HG02852 (cell line): ENCODE measurements around the gene STUB1.
A peak's percentile ranks its signal among the peaks of the same experiment; 100 is the strongest.

ENCODE experiments used
- ATAC-seq: cut with Tn5 transposase; IDR thresholded peaks from one replicate; pipeline ENCODE4 v1.9.1; 2021; ENCODE audit warnings: mild to moderate bottlenecking, moderate library complexity; ENCODE audit not compliant: unreplicated experiment

The STUB1 gene

DNA sequence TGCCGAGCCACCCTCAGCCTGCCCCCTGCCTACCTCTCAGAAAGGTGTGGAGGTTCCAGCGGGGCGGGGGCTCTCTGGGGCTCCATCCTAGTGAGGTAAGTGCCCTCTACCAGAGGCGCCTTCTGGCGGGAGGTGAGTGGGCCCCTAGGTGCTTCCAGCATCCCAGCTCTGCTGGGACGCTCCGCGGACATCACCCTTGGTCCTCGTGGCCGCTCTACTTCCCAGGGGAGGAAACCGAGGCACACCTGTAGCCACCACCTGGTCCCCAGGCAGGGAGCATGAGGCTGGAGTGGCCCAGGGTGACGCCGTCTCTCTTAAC lies 37.2 kb upstream of the STUB1 start:
- ATAC-seq, result no peak

DNA sequence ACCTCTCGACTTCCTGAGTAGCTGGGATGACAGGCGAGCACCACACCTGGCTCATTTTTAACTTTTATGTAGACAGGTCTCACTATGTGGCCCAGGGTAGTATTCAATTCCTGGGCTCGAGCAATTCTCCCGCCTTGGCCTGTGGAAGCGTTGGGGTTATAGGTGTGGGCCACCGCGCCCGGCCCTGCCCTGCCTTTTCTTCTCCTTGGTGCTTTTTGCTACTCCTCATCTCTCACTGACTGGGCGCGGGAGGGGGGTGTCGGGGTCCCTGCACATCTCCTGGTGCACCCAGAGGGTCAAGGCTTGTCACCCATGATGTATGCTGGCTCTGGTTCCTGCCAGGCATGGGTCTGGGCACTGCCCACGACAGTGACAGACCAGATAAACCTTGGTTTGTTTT lies 35.7 kb upstream of the STUB1 start:
- no peak for ATAC-seq

GRCh38 chr16:645852-646678 lies 34.1 kb upstream of the STUB1 start:
- ATAC-seq, result no peak

DNA sequence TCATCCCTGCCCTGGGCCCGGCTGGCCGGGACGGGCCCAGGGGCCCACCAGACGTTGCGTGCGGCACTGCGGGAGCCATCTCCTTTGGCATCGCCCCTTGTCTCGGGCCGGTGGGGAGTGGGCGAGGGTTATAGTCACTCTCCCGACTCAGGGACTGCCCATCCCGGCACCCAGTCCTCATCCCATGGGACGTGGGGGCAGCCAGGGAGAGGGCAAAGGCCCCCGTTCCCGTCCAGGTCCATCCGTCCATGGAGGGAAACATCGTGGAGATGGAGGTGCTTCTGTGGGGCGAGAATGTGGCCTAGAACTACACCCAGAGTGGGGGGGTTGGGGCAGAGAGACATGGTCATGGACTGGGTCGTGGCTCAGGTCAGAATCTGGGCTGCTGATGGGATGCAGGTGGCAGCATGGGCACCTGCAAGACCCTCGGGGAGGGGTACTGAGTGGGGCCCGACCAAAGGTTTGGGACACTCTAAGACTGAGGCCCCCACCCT lies 33.5 kb upstream of the STUB1 start:
- ATAC-seq, result no peak

DNA sequence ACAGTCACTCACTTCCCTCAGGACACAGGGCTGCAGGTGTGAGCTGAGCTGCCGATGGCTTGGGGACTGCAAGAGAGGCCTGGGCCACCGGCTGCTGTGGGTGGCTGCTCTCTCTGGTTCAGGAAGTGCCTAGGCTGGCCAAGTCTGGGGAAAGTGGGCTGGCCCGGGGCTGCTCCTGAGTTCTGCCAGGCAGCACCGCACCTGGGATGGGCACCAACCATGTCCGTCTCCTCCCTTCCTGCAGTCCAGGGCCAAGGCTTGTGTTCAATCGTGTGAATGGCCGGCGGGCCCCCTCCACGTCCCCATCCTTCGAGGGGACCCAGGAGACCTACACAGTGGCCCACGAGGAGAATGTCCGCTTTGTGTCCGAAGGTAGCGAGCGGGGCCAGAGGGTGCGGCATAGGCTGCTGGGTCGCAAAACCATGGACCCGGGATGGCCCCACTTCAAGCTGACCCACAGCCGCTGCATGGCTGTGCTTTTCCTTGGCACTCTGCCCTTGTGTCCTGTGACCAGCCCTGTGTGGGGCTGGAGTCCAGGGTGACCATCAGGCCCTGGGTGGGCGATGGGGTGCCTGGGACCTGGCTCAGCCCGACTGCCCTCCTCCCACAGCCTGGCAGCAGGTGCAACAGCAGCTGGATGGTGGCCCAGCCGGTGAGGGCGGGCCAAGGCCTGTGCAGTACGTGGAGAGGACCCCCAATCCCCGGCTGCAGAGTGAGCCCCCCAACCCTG lies 32.9 kb upstream of the STUB1 start:
- ATAC-seq, result no peak

GRCh38 chr16:648071-648780 lies 32.0 kb upstream of the STUB1 start:
- ATAC-seq, result no peak

DNA sequence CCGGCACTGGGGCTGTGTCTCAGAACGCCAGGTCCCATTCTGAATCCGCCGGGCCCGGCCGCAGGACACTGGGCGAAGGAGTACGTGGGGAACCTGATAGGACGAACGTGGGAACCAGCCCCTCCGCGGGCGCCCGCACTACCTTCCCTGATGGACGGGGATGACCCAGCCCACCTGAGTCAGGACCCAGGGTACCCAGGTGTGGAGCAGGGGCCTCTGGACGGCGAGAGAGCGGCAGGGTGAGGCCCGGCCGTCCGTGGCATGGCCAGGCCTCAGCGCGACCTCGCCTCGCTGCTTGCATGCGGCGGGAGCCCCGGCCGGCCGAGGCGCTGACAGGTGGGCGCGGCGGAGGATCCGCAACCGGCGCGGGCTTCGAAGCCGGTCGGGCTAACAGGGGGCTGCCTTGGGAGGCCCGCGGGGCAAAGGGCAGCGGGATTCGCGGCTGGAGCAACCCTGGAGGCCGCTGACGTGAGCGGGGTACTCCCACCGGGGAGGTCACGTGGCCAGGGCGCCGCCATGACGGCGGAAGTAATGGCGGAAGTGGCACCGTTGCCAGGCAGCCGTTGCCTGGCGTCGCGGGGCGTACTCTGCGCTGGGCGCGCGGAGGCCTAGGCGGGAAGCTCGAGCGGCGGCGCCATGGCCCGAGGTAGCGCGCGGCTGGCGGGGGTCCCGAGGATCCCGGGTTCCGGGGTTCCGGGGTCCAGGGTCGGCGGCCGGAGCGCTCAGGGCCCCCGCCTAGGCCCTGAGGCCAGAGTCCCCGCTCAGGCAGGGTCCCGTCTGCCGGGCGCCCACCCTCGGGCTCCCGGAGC lies 31.2 kb upstream of the STUB1 start, which contains the start of gene WDR90:
Gene WDR90, plus strand, starts transcription at position 585 of the 809 bp plus-strand sequence. Its CDS starts 52 bp downstream, at position 637.
- peak; percentile 80 for ATAC-seq

- peak; percentile 12 for ATAC-seq
Observed at GRCh38 chr16:649631-650030, 30.6 kb upstream of the STUB1 start.

- no peak for ATAC-seq
Observed at GRCh38 chr16:651844-652243, 28.4 kb upstream of the STUB1 start.

DNA sequence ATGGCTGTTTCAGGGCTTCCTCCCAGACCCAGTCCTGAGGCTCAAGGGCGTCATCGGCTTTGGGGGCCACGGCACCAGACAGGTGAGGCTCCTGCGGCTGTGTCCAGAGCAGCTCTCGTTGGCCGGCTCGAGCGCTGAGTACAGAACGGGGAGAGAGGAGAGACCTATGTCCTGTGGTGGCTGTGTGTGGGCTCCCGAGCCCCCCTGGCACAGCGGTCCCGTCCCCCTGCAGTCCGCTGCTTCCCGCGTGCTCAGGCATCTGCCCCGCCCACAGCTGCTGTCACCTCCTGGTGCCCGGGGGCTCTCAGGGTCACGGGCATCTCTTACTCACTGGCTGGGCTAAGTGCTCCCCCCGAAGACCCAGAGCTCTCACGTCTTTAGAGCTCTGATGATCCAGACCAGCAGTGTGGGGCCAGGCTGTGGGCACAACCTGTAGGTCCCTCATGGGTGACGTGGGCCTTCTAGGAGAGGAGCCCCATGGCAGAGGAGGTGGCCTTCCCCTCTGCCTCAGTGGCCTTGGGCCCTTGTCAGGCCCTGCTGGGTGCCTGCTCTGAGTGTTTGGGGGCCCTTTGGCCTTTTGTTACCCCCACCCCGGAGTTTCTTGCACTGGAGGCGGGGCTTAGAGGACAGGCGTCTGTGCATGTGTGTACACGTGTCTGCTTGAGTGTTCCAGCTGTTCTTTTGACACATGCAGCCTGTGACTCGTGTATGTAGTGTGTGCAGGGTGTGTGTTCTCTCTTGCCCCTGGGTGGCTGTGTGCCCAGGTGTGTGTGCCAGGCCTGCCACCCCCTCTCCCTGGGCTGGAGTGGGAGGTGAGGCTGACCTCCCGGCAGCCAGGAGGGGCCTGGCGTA lies 27.5 kb upstream of the STUB1 start:
- ATAC-seq, result no peak

DNA sequence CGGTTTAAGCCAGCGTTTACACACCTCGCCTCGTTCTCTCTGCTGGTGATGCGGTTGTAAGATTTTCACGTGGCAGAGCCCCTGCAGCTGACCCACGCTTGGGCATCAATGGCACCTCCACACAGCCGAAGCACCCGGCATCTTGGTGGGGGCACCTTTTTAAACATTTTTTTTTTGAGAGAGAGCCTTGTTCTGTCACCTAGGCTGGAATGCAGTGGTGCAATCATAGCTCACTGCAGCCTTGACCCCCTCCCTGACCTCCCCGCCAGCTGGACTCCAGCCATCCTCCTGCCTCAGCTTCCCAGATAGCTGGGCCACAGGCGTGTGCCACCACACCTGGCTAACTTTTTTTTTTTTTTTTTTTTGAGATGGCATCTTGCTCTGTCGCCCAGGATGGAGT lies 26.2 kb upstream of the STUB1 start:
- no peak for ATAC-seq

DNA sequence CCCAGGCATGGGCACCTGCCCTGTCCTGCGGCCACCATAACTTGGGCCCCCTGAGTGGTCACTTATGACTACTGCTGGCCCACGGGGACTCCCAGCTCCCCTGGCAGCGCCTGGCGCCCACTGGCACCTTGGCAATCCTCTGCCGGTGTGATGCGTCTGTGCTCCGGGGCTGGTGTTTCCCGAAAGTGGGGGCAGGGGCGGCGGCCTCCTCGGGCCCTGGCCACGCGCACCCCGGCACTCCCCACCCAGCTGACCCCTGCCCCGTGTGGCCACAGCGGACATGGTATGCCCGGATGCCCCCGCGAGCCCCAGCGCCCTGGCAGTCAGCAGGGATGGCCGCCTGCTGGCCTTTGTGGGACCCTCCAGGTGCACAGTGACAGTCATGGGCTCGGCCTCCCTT lies 22.7 kb upstream of the STUB1 start:
- ATAC-seq, result no peak

- no peak for ATAC-seq
Observed at GRCh38 chr16:658679-659571, 21.3 kb upstream of the STUB1 start.

DNA sequence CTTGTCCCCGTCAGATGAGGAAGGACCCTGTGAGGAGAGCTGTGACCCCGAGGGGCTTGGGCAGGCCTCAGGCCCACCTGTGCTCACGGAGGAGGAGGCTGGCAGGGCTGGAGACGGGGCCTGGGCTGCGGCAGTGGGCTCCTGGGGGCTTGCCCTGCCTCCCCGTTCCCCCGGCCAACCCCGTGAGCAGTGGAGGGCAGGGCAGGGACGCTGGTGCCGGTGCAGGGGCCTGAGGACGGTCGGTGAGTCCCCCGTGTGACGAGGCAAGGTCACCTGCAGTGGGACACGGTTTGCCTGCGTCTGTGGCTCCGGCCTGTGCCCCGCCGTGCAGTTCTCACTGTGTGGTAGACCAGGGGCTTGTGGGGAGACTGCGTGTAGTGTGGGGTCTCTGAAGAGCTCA lies 20.6 kb upstream of the STUB1 start:
- ATAC-seq, result no peak

DNA sequence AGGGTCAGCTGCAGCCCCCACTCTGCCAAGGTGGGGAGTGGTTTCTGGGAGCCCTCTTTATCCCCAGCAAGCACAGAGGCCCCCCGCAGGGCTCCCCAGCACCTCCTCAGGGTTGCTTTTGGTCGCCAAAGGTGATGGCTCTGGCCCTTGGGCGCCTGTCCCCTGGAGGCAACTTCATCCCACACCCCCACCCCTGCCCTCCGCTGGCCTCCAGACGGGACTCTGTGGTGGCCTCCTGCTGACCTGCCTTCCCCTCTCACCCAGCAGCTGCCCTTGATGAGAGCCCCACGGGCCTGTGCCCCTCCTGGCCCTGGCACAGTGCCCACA lies 20.1 kb upstream of the STUB1 start:
- ATAC-seq, result no peak

DNA sequence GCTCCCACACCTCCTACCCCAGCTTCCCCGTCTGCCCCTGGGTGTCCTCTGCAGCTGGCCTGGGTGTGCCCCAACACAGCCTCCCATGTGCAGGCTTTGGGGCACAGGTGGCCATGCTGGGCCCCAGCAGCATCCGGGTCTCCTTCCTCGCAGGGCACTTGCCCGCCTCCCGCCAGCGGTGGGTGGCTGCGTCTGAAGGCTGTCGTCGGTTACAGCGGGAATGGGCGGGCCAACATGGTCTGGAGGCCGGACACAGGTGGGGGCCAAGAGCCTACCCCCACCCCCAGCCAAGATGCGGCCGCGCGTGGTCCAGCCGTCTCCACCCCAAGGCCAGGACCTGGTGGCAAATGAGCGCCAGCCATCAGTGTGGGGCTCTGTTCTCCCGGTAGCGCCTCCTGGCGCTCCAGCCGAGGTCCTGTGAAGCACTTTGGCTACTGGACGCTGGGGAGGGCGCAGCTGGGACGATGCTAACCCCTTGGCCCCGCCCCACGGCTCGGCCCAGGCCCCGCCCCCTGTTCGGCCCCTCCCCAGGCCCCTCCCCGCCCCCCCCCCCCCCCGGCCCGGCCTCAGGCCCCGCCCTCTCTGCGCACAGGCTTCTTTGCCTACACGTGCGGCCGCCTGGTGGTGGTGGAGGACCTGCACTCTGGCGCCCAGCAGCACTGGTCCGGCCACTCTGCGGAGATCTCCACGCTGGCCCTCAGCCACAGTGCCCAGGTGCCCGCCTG lies 19.6 kb upstream of the STUB1 start:
- ATAC-seq, result peak; percentile 47

DNA sequence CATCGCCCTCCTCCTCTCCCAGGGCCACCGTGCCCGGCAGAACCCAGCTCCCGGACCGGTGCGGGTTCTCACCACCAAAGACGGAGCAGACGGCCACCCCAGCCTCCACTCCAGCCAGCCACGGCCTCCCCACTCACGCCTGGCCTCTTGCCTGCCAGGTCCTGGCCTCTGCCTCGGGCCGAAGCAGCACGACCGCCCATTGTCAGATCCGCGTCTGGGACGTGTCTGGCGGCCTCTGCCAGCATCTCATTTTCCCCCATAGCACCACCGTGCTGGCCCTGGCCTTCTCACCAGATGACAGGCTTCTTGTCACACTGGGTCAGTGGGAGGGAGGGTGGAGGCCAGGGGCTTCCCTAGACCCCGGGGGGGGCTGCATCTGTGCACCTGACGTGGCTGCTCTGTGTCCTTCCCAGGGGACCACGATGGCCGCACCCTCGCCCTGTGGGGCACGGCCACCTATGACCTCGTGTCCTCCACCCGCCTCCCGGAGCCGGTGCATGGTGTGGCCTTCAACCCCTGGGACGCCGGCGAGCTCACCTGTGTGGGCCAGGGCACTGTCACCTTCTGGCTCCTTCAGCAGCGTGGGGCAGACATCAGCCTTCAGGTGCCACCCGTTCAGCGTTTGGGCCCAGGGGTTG lies 18.9 kb upstream of the STUB1 start:
- ATAC-seq, result peak; percentile 17

DNA sequence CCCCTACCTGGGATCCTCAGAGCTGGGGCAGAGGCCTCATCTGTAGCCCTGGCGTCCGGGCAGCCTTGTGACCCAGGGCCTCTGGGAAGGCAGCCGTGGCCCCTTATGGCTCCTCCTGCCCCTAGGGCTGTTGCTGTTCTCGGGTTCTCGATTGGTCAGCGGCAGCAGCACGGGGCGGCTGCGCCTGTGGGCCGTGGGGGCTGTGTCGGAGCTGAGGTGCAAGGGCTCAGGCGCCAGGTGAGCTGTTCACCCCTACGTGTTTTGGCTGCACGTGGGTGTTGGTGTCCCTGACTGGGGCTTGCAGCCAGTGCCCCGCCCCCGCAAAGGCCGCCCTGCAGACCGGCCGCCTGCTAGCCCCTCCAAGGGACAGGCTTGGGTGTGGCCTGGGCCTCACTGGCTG lies 18.1 kb upstream of the STUB1 start:
- ATAC-seq, result no peak
